ENCODE results near the gene APPL2. TPM values are rescaled to one million over a fixed set of nuclear protein-coding genes. Genes with fewer than 3 reads are reported as not detected.
"Not testable (repeated sequence)": the region's sequence is repeated elsewhere in the genome, so short reads cannot be mapped to it uniquely, and the experiment has no call there.

APPL2 gene
- total and polyA plus RNA-seq, 2 of the 13 experiments (the other 11 are each of a cell fraction or from before 2014, with no cell fraction given) = 9.9 to 11.1 TPM

GRCh38 chr12:105179114-105179513, 56.9 kb downstream of the APPL2 start:
- WGBS (ENCODE audit: low lambda C conversion rate) = 100% methylated on average over 1 of the region's 1 CpG
- CTCF ChIA-PET (ENCODE audit: low intra/inter-chr PET ratio, low total read pairs); FAIRE-seq; H4K20me1 ChIP-seq (ENCODE audit: insufficient read depth, low read length); H3K4me3 ChIP-seq (replicated peaks in 1 of 3; ENCODE audit: insufficient read depth in 1 of 3, low read depth in 2 of 3, low read length in 3 of 3); BruUV-seq (replicated peaks); H3K4me1 ChIP-seq (ENCODE audit: insufficient read depth, low read length); H3K9ac ChIP-seq (ENCODE audit: insufficient read depth, low read depth, low read length); H3K4me2 ChIP-seq (ENCODE audit: low read depth, low read length); H3K79me2 ChIP-seq (ENCODE audit: insufficient read depth, low read length); in situ Hi-C loops (cut with HindIII; ENCODE audit: extremely low pct_ligation_motif_present, low pct_unique_long_range_greater_than_20kb); ATAC-seq; H3K27ac ChIP-seq (ENCODE audit: extremely low read length, insufficient read depth, low read length); POLR2A ChIA-PET; H3K9me3 ChIP-seq (ENCODE audit: low read length); H3K36me3 ChIP-seq (replicated peaks in 1 of 2; ENCODE audit: control insufficient read depth in 1 of 2, insufficient read depth in 2 of 2, low read length in 2 of 2); intact Hi-C loops (cut with micrococcal nuclease; ENCODE audit: unreplicated experiment); DNase-seq (ENCODE audit: low spot score); H3K27me3 ChIP-seq (ENCODE audit: control insufficient read depth in 1 of 2, insufficient read depth in 2 of 2, low read length in 2 of 2); H2AFZ ChIP-seq (ENCODE audit: low read length): not testable (repeated sequence)

GRCh38 chr12:105177208-105177607, 58.8 kb downstream of the APPL2 start:
- DNase-seq (ENCODE audit: low spot score) (no peak), ATAC-seq (no peak), FAIRE-seq (no peak)
- Histone ChIP-seq H3K4me3 (replicated peaks in 1 of 3; ENCODE audit: insufficient read depth in 1 of 3, low read depth in 2 of 3, low read length in 3 of 3) (no peak overlapping the region), H3K27ac (ENCODE audit: extremely low read length, insufficient read depth, low read length) (no peak overlapping the region), H3K9ac (ENCODE audit: insufficient read depth, low read depth, low read length) (no peak overlapping the region), H3K4me1 (ENCODE audit: insufficient read depth, low read length) (no peaks in the 10 kb centered on the region), H3K79me2 (ENCODE audit: insufficient read depth, low read length) (no peaks in the 10 kb centered on the region), H3K36me3 (replicated peaks in 1 of 2; ENCODE audit: control insufficient read depth in 1 of 2, insufficient read depth in 2 of 2, low read length in 2 of 2) (peaks cover 1 to 11% of the 10 kb centered on the region in 2 experiments; a peak in 2 of 5 replicates), H3K9me3 (ENCODE audit: low read length) (no peaks in the 10 kb centered on the region), H3K27me3 (ENCODE audit: control insufficient read depth in 1 of 2, insufficient read depth in 2 of 2, low read length in 2 of 2) (no peaks in the 10 kb centered on the region), H3K4me2 (ENCODE audit: low read depth, low read length) (no peak overlapping the region), H4K20me1 (ENCODE audit: insufficient read depth, low read length) (no peaks in the 10 kb centered on the region), H2AFZ (ENCODE audit: low read length) (no peak overlapping the region)
- ChIA-PET CTCF (ENCODE audit: low intra/inter-chr PET ratio, low total read pairs) (no interaction called here), POLR2A (no interaction called here)
- TF ChIP-seq NR2F1 (CRISPR knock-in tag; IDR thresholded peaks at IDR 0.05) (no peak), ZFYVE20 (CRISPR knock-in tag; IDR thresholded peaks at IDR 0.05; ENCODE audit: borderline replicate concordance, low read depth) (no peak), ARNT2 (CRISPR knock-in tag; IDR thresholded peaks at IDR 0.05; ENCODE audit: low read depth) (no peak)
- WGBS (ENCODE audit: low lambda C conversion rate) = over 99% methylated on average over 4 of the region's 4 CpGs
- BruUV-seq (replicated peaks) = no TSS peak
- in situ Hi-C loops (cut with HindIII; ENCODE audit: extremely low pct_ligation_motif_present, low pct_unique_long_range_greater_than_20kb) = no loop called here
- intact Hi-C loops (cut with micrococcal nuclease; ENCODE audit: unreplicated experiment) = no loop called here
